PC-3 (cell line): Measurements from ENCODE around the gene CD300LG. TPM values are rescaled to one million over a fixed set of nuclear protein-coding genes. Genes with fewer than 3 reads are reported as not detected.

Source experiments
- ATAC-seq: fragments of 200-7000 bp; cut with Tn5 transposase; 2 replicates; pipeline ENCODE4 v1.9.1; 2020; ENCODE audit warnings: mild to moderate bottlenecking, moderate library complexity
- BruUV-seq: library from RNA; stranded (reverse); fragments of 400-500 nt; replicated peaks from 2 replicates; lab custom pipeline; 2021; lab: Mats Ljungman, UMichigan
- CTCF ChIA-PET: fragments of 300-600 bp; sonication (Branson Sonifier 250); formaldehyde crosslinking; loops from one replicate; lab custom pipeline; 2022; ENCODE audit warnings: antibody characterized with exemption; lab: Charles Lee
- POLR2A ChIA-PET: fragments of 300-600 bp; sonication (Branson Sonifier 250); formaldehyde crosslinking; loops from one replicate; lab custom pipeline; 2022; ENCODE audit warnings: antibody characterized with exemption; ENCODE audit not compliant: unreplicated experiment; lab: Charles Lee
- DNase-seq: peaks from one replicate; pipeline ENCODE4 v3.0.0-alpha.2; 2015
- H2AFZ ChIP-seq: fragments of 300-600 bp; sonication (generic); 2 replicates; pipeline ENCODE4 v1.6.0; 2016; ENCODE audit warnings: antibody characterized with exemption, low read length
- H3F3A ChIP-seq: fragments of 300-600 bp; sonication (generic); one replicate; pipeline ENCODE4 v1.6.0; 2017; ENCODE audit warnings: antibody characterized with exemption, low read length, control low read depth, mild to moderate bottlenecking; ENCODE audit not compliant: unreplicated experiment
- H3K27ac ChIP-seq: fragments of 300-600 bp; sonication (generic); 2 replicates; pipeline ENCODE4 v1.5.1; 2016; ENCODE audit warnings: mild to moderate bottlenecking, low read length
- H3K27me3 ChIP-seq: fragments of 300-600 bp; sonication (generic); 2 replicates; pipeline ENCODE4 v1.6.1; 2016; ENCODE audit warnings: low read length, mixed read lengths
- H3K36me3 ChIP-seq: fragments of 300-600 bp; sonication (generic); 2 replicates; pipeline ENCODE4 v1.6.1; 2016; ENCODE audit warnings: low read depth, mixed run types, low read length, mixed read lengths
- H3K4me1 ChIP-seq: fragments of 300-600 bp; sonication (generic); 2 replicates; pipeline ENCODE4 v1.5.1; 2016; ENCODE audit warnings: low read length; ENCODE audit not compliant: insufficient read depth
- H3K4me2 ChIP-seq: fragments of 300-600 bp; sonication (generic); 2 replicates; pipeline ENCODE4 v1.6.0; 2016; ENCODE audit warnings: low read length
- H3K4me3 ChIP-seq: fragments of 300-600 bp; sonication (generic); 2 replicates; pipeline ENCODE4 v1.5.1; 2016; ENCODE audit warnings: mild to moderate bottlenecking, low read length, mixed read lengths
- H3K79me2 ChIP-seq: fragments of 300-600 bp; sonication (generic); 2 replicates; pipeline ENCODE4 v1.6.1; 2017; ENCODE audit warnings: low read length, mixed read lengths
- H3K9ac ChIP-seq: fragments of 300-600 bp; sonication (generic); 2 replicates; pipeline ENCODE4 v1.6.0; 2016; ENCODE audit warnings: mild to moderate bottlenecking, low read length
- H3K9me2 ChIP-seq: fragments of 300-600 bp; sonication (generic); replicated peaks from 2 replicates; pipeline ENCODE4 v1.6.1; 2016; ENCODE audit warnings: mixed run types, low read length, mixed read lengths
- H3K9me3 ChIP-seq: fragments of 300-600 bp; sonication (generic); 2 replicates; pipeline ENCODE4 v1.6.1; 2016; ENCODE audit warnings: low read length, mixed read lengths
- H4K20me1 ChIP-seq: fragments of 300-600 bp; sonication (generic); 2 replicates; pipeline ENCODE4 v1.6.1; 2016; ENCODE audit warnings: low read length, mixed read lengths
- EZH2 ChIP-seq: fragments of 300-600 bp; sonication (generic); IDR thresholded peaks from one replicate; pipeline ENCODE4 v1.6.1; 2017; ENCODE audit warnings: antibody characterized with exemption, mild to moderate bottlenecking, low read length; ENCODE audit not compliant: unreplicated experiment
- EZH2phosphoT487 ChIP-seq: fragments of 300-600 bp; sonication (generic); IDR thresholded peaks from 2 replicates; pipeline ENCODE4 v1.6.1; 2018; ENCODE audit warnings: mild to moderate bottlenecking, antibody characterized with exemption, low read length, borderline replicate concordance
- intact Hi-C: fragments of 100-400 bp; cut with micrococcal nuclease; formaldehyde crosslinking; loops from 2 replicates; pipeline ENCODE4 v1.9.0; 2023
- total RNA-seq: library from RNA; depleted of rRNA; stranded (reverse); fragments of >200 nt; gene quantifications from 2 replicates; pipeline ENCODE4 v1.2.3, GENCODE V29; 2014
- TF ChIP-seq, protein P1 (sequence below): fragments of 300-600 bp; sonication (generic); conservative IDR thresholded peaks from 2 replicates; pipeline ENCODE4 v1.5.1; 2017; ENCODE audit warnings: antibody characterized with exemption, low read depth, mild to moderate bottlenecking, low read length

The CD300LG gene
- total RNA-seq, 1 experiment from 2014 or later = not detected

DNA sequence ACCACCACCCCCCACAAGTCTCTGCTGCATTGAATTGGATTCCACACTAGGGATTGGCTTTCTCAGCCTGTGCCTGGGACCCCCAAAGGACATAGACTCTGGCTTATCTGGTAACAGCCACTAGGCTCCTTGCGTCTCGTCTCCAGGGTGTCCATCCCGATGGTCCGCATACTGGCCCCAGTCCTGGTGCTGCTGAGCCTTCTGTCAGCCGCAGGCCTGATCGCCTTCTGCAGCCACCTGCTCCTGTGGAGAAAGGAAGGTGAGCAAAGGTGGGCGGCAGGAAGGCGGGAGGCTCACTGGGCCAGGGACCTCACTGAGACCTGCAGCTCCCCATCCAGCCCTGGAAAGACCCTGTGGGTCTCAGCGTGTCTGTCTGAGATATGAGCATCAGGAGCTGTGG is 8.1 kb downstream of the CD300LG start:
- intact Hi-C loops = no loop called here
- no TSS peak for BruUV-seq
- no peak overlapping the region for H3K9ac ChIP-seq
- H3K9me3 ChIP-seq = no peaks in the 10 kb centered on the region
- H3K4me2 ChIP-seq = no peak overlapping the region
- H3K27me3 ChIP-seq = peaks cover 59% of the 10 kb centered on the region
- H3K4me3 ChIP-seq = no peak overlapping the region
- H3K4me1 ChIP-seq = no peaks in the 10 kb centered on the region
- no peaks in the 10 kb centered on the region for H3K36me3 ChIP-seq
- POLR2A ChIA-PET = no interaction called here
- no peaks in the 10 kb centered on the region for H4K20me1 ChIP-seq
- no peak overlapping the region for H3K27ac ChIP-seq
- H3F3A ChIP-seq = no peaks in the 10 kb centered on the region
- ATAC-seq (no peak), DNase-seq (no peak)
- no peak for TF ChIP-seq EZH2
- TF ChIP-seq, protein P1, sequence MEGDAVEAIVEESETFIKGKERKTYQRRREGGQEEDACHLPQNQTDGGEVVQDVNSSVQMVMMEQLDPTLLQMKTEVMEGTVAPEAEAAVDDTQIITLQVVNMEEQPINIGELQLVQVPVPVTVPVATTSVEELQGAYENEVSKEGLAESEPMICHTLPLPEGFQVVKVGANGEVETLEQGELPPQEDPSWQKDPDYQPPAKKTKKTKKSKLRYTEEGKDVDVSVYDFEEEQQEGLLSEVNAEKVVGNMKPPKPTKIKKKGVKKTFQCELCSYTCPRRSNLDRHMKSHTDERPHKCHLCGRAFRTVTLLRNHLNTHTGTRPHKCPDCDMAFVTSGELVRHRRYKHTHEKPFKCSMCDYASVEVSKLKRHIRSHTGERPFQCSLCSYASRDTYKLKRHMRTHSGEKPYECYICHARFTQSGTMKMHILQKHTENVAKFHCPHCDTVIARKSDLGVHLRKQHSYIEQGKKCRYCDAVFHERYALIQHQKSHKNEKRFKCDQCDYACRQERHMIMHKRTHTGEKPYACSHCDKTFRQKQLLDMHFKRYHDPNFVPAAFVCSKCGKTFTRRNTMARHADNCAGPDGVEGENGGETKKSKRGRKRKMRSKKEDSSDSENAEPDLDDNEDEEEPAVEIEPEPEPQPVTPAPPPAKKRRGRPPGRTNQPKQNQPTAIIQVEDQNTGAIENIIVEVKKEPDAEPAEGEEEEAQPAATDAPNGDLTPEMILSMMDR = no peak
- TF ChIP-seq EZH2phosphoT487 = no peak
- no peaks in the 10 kb centered on the region for H3K9me2 ChIP-seq
- no peaks in the 10 kb centered on the region for H3K79me2 ChIP-seq
- no peak overlapping the region for H2AFZ ChIP-seq
- CTCF ChIA-PET = no interaction called here

DNA sequence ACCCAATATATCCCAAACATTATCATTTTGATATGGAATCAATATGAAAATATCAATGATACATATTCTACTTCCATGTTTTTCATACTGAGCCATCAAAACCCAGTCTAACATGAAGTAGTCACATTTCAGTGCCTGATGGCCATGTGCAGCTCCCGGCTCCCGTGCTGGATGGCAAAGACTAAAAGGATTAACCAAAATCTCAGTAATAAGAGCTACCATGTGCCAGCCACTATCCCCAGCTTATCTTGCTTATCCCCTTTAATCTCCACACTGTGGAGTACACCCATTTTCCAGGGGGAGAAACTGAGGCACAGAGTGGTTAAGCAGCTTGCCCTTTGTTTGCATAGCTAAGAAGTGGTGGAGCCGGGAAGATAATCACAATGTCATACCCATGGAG is 9.2 kb downstream of the CD300LG start:
- Histone ChIP-seq H3K9me3 (no peaks in the 10 kb centered on the region), H3K9ac (no peak overlapping the region), H3K27me3 (peaks cover 58% of the 10 kb centered on the region), H3F3A (no peaks in the 10 kb centered on the region), H3K27ac (no peak overlapping the region), H3K79me2 (no peaks in the 10 kb centered on the region), H4K20me1 (no peaks in the 10 kb centered on the region), H2AFZ (no peak overlapping the region), H3K4me2 (no peak overlapping the region), H3K4me1 (no peaks in the 10 kb centered on the region), H3K9me2 (no peaks in the 10 kb centered on the region), H3K4me3 (no peak overlapping the region), H3K36me3 (no peaks in the 10 kb centered on the region)
- DNase-seq (no peak), ATAC-seq (no peak)
- ChIA-PET POLR2A (no interaction called here), CTCF (no interaction called here)
- TF ChIP-seq EZH2 = no peak
- TF ChIP-seq, protein P1 = no peak
- no peak for TF ChIP-seq EZH2phosphoT487
- intact Hi-C loops = no loop called here
- no TSS peak for BruUV-seq

DNA sequence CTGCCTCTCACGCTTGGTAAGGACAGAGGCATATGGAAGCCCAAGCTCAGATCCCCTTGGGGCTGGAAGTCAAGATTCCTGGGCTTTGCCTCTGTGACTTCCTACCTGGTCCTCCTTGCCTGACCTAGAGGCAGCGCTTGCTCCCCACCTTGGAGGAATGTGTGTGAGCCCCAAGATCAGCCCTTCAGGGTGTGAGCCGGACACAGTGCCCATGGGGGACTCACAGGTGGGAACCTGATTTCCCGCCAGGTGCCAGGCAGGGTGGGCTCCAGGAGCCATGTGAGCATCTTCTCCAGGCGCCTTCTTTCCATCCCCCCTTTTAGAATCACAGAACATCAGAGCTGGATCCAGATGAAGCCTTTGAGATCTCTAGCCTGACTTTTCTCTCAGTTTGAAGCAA is 10.2 kb downstream of the CD300LG start:
- DNase-seq (no peak), ATAC-seq (no peak)
- Histone ChIP-seq H3K27ac (no peak overlapping the region), H3K79me2 (no peaks in the 10 kb centered on the region), H3F3A (no peaks in the 10 kb centered on the region), H3K9ac (no peak overlapping the region), H4K20me1 (no peaks in the 10 kb centered on the region), H3K9me2 (no peaks in the 10 kb centered on the region), H3K27me3 (peaks cover 55% of the 10 kb centered on the region), H3K9me3 (no peaks in the 10 kb centered on the region), H3K36me3 (no peaks in the 10 kb centered on the region), H3K4me2 (no peak overlapping the region), H3K4me1 (no peaks in the 10 kb centered on the region), H3K4me3 (no peak overlapping the region), H2AFZ (no peak overlapping the region)
- BruUV-seq = no TSS peak
- TF ChIP-seq EZH2phosphoT487 = no peak
- TF ChIP-seq, protein P1 = no peak
- no peak for TF ChIP-seq EZH2
- ChIA-PET CTCF (no interaction called here), POLR2A (no interaction called here)
- intact Hi-C loops = no loop called here
